Gastrocnemius medialis (tissue), 4 donors: ENCODE data around the gene HEPHL1. TPM values are rescaled to one million over a fixed set of nuclear protein-coding genes. Genes with fewer than 3 reads are reported as not detected.
"Not testable (repeated sequence)": the region's sequence is repeated elsewhere in the genome, so short reads cannot be mapped to it uniquely, and the experiment has no call there.

Experiments
- ATAC-seq, 2 donors: fragments of 150-250 bp; one replicate each; pipeline ENCODE4 v1.9.1; 2016
- DNase-seq, 2 donors: peaks; one replicate each; pipeline ENCODE4 v3.0.0-alpha.2; 2019
- H3K27ac ChIP-seq, 4 donors: fragments of 200-600 bp; sonication (generic); 1 replicate in 1 of 4; 2 replicates in 3 of 4; pipeline ENCODE4 v1.5.1; 2016 to 2018; ENCODE audit warnings: mild to moderate bottlenecking in 2 of 4, moderate library complexity in 1 of 4
- H3K27me3 ChIP-seq, 3 donors: fragments of 200-600 bp; sonication (generic) in 2 of 3; 1 replicate in 1 of 3; 2 replicates in 2 of 3; pipeline versions ENCODE4 v1.5.1 to v1.6.0; 2016 to 2019; ENCODE audit warnings: mild to moderate bottlenecking in 1 of 3, moderate library complexity in 1 of 3
- H3K36me3 ChIP-seq, 2 donors: fragments of 200-600 bp; sonication (generic) in 1 of 2; one replicate each; pipeline ENCODE4 v1.5.1; 2017 to 2018
- H3K4me1 ChIP-seq, 2 donors: fragments of 200-600 bp; sonication (generic) in 1 of 2; one replicate each; pipeline ENCODE4 v1.5.1; 2016 to 2017; ENCODE audit warnings: mild to moderate bottlenecking in 2 of 2
- H3K4me3 ChIP-seq, 4 donors: fragments of 200-600 bp; sonication (generic) in 3 of 4; 1 replicate in 1 of 4; 2 replicates in 3 of 4; pipeline ENCODE4 v1.5.1; 2016 to 2019; ENCODE audit warnings: mild to moderate bottlenecking in 2 of 4
- H3K9me3 ChIP-seq, 3 donors: fragments of 200-600 bp; sonication (generic) in 2 of 3; 1 replicate in 1 of 3; 2 replicates in 2 of 3; pipeline ENCODE4 v1.5.1; 2016 to 2019
- CTCF ChIP-seq, 5 experiments: fragments of 450-650 bp in 3 of 5; fragments of 200-600 bp in 2 of 5; sonication (generic) in 2 of 5; IDR thresholded peaks in 4 of 5; conservative IDR thresholded peaks in 1 of 5; 1 replicate in 4 of 5; 2 replicates in 1 of 5; pipeline ENCODE4 v1.5.1; 2016 to 2019; ENCODE audit warnings: antibody characterized with exemption in 5 of 5, mild to moderate bottlenecking in 3 of 5, moderate library complexity in 3 of 5
- POLR2A ChIP-seq, 2 donors: fragments of 450-650 bp; IDR thresholded peaks; one replicate each; pipeline ENCODE4 v1.6.1; 2017; ENCODE audit warnings: antibody characterized with exemption in 2 of 2, mild to moderate bottlenecking in 2 of 2, moderate library complexity in 2 of 2
- in situ Hi-C, 4 donors: fragments of 200-750 bp; cut with MboI; loops; one replicate each; pipeline versions ENCODE4 v1.15.0 to v1.8.0; 2017; ENCODE audit warnings: low sequenced_read_pairs in 4 of 4
- intact Hi-C: fragments of 100-400 bp; cut with DNase I; formaldehyde crosslinking; loops from one replicate; pipeline ENCODE4 v1.15.1; 2023; ENCODE audit warnings: low total_unique reads
- total RNA-seq, 4 donors: library from RNA; depleted of rRNA; stranded (reverse); fragments of >200 nt; gene quantifications; one replicate each; pipeline versions ENCODE4 v1.1.0 to v1.2.3, GENCODE V29; 2016

The HEPHL1 gene
- total RNA-seq, 4 donors from 2014 or later, result not detected

GRCh38 chr11:94111660-94112059 is 90.5 kb downstream of the HEPHL1 start:
- Histone ChIP-seq H3K4me3 (no peak overlapping the region), H3K27ac (no peak overlapping the region), H3K36me3 (no peaks in the 10 kb centered on the region), H3K9me3 (no peaks in the 10 kb centered on the region), H3K4me1 (no peaks in the 10 kb centered on the region), H3K27me3 (no peaks in the 10 kb centered on the region)
- intact Hi-C loops (no loop called here), in situ Hi-C loops (no loop called here)
- no peak for ATAC-seq
- TF ChIP-seq POLR2A (IDR thresholded peaks at IDR 0.05), result no peak
- no peak for TF ChIP-seq CTCF (IDR thresholded peaks at IDR 0.05 in 4 of 5, conservative IDR thresholded peaks at IDR 0.05 in 1 of 5)
- DNase-seq, result no peak

- intact Hi-C loops (no loop called here), in situ Hi-C loops (no loop called here)
- Histone ChIP-seq H3K36me3 (no peaks in the 10 kb centered on the region), H3K9me3 (no peaks in the 10 kb centered on the region), H3K27ac (no peak overlapping the region), H3K4me3 (no peak overlapping the region), H3K27me3 (no peaks in the 10 kb centered on the region), H3K4me1 (no peaks in the 10 kb centered on the region)
- TF ChIP-seq CTCF (IDR thresholded peaks at IDR 0.05 in 4 of 5, conservative IDR thresholded peaks at IDR 0.05 in 1 of 5) (no peak), POLR2A (IDR thresholded peaks at IDR 0.05) (no peak)
- no peak for ATAC-seq
- no peak for DNase-seq
Measured at GRCh38 chr11:94112206-94112953, 91.2 kb downstream of the HEPHL1 start.

GRCh38 chr11:94117197-94117574 is 96.0 kb downstream of the HEPHL1 start:
- H3K9me3 ChIP-seq, result no peaks in the 10 kb centered on the region
- no peaks in the 10 kb centered on the region for H3K27me3 ChIP-seq
- ATAC-seq, result no peak
- no peaks in the 10 kb centered on the region for H3K36me3 ChIP-seq
- DNase-seq, result no peak
- H3K27ac ChIP-seq, result no peak overlapping the region
- H3K4me1 ChIP-seq, result no peaks in the 10 kb centered on the region
- TF ChIP-seq CTCF (IDR thresholded peaks at IDR 0.05 in 4 of 5, conservative IDR thresholded peaks at IDR 0.05 in 1 of 5) (no peak), POLR2A (IDR thresholded peaks at IDR 0.05) (no peak)
- H3K4me3 ChIP-seq, result no peak overlapping the region
- intact Hi-C loops (no loop called here), in situ Hi-C loops (no loop called here)

GRCh38 chr11:94117871-94118270 is 96.7 kb downstream of the HEPHL1 start:
- DNase-seq, result no peak
- no peaks in the 10 kb centered on the region for H3K36me3 ChIP-seq
- no peaks in the 10 kb centered on the region for H3K4me1 ChIP-seq
- intact Hi-C loops (no loop called here), in situ Hi-C loops (no loop called here)
- no peak for TF ChIP-seq POLR2A (IDR thresholded peaks at IDR 0.05)
- TF ChIP-seq CTCF (IDR thresholded peaks at IDR 0.05 in 4 of 5, conservative IDR thresholded peaks at IDR 0.05 in 1 of 5), result no peak
- no peaks in the 10 kb centered on the region for H3K27me3 ChIP-seq
- ATAC-seq, result no peak
- no peak overlapping the region for H3K27ac ChIP-seq
- H3K9me3 ChIP-seq, result no peaks in the 10 kb centered on the region
- H3K4me3 ChIP-seq, result no peak overlapping the region

GRCh38 chr11:94119676-94120075 is 98.5 kb downstream of the HEPHL1 start:
- ATAC-seq, H3K4me1 ChIP-seq, H3K27ac ChIP-seq, in situ Hi-C loops, H3K36me3 ChIP-seq, H3K27me3 ChIP-seq, intact Hi-C loops, H3K4me3 ChIP-seq, DNase-seq, H3K9me3 ChIP-seq: not testable (repeated sequence)

GRCh38 chr11:94120516-94120915 is 99.4 kb downstream of the HEPHL1 start:
- in situ Hi-C loops, H3K27ac ChIP-seq, H3K4me3 ChIP-seq, H3K4me1 ChIP-seq, H3K27me3 ChIP-seq, DNase-seq, H3K36me3 ChIP-seq, intact Hi-C loops, H3K9me3 ChIP-seq, ATAC-seq: not testable (repeated sequence)
